ENCODE measurements around the gene TLNRD1. TPM values are rescaled to one million over a fixed set of nuclear protein-coding genes. Genes with fewer than 3 reads are reported as not detected.
A peak's percentile ranks its signal among the peaks of the same experiment; 100 is the strongest.
"Not testable (repeated sequence)": the region's sequence is repeated elsewhere in the genome, so short reads cannot be mapped to it uniquely, and the experiment has no call there.

The TLNRD1 gene
- total RNA-seq = 13.4 and 15.8 TPM in 2 replicates

DNA sequence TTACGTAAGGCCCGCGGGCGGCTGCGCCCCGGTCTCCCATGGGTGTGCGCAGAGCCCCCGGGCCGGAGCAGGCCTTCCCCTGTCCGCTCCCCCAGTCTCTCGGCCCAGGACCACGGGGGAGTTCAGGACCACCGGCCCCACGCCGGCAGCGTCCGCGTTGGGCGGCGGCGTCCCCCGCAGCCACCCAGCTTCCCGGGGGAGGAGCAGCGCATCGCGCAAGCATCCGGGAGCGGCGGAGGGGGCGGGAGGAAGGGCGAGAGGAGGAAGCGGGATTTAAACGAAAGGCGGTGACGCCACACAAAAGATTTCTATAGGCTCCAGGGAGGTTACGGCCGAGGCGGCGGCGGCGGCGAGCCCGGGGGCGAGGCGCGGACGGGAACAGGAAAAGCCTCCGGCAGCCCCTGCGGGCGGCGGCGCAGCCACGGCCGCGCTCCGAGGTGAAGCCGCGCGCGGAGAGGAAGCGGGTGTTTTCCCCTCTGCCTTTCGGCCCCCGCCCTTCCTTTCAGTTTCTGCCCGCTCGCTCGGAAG is at the start of gene TLNRD1:
TLNRD1 (plus strand) TSS at position 300 of the 528 bp plus-strand sequence. CDS start 1,349 bp downstream, outside the sequence.
- peak; percentile 94 for DNase-seq (ENCODE audit: low read depth)
- no peak for TF ChIP-seq CTCF (IDR thresholded peaks at IDR 0.05; ENCODE audit: insufficient read depth, low read depth, low read length)
- H3K4me3 ChIP-seq (ENCODE audit: low read depth, low read length) = peak within 1 kb of the TSS; percentile 89

DNA sequence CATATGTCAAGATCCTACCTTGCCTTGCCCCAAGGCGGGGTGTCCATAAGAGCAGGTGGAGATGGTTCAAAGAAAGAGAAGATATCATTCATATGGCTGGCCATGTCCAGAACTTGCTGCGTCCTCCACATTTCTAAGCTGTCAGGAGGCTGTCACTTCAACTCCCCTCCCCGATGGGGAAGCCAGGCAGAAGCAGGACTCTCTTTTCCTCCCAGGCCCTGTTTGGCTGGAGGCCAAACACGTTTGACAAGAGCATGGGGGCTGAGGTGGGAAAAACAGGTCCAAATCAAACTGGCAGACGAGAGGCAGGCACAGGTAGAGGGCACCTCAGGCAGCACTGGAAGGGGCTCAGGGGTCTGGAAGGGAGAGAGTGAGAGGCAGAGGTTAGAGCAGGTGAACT is 48.8 kb upstream of the TLNRD1 start:
- TF ChIP-seq CTCF (IDR thresholded peaks at IDR 0.05; ENCODE audit: insufficient read depth, low read depth, low read length) = no peak
- DNase-seq (ENCODE audit: low read depth) = no peak
- H3K4me3 ChIP-seq (ENCODE audit: low read depth, low read length) = no peak overlapping the region

GRCh38 chr15:80953001-80953952 is 47.4 kb upstream of the TLNRD1 start:
- H3K4me3 ChIP-seq (ENCODE audit: low read depth, low read length) = no peak overlapping the region
- TF ChIP-seq CTCF (IDR thresholded peaks at IDR 0.05; ENCODE audit: insufficient read depth, low read depth, low read length) = no peak
- peak; percentile 39 for DNase-seq (ENCODE audit: low read depth)

GRCh38 chr15:80953953-80954778 is 46.6 kb upstream of the TLNRD1 start:
- TF ChIP-seq CTCF (IDR thresholded peaks at IDR 0.05; ENCODE audit: insufficient read depth, low read depth, low read length) = no peak
- DNase-seq (ENCODE audit: low read depth) = peak; percentile 21
- no peak overlapping the region for H3K4me3 ChIP-seq (ENCODE audit: low read depth, low read length)

GRCh38 chr15:80955571-80956452 is 44.9 kb upstream of the TLNRD1 start:
- not testable (repeated sequence) for H3K4me3 ChIP-seq (ENCODE audit: low read depth, low read length)
- DNase-seq (ENCODE audit: low read depth) = peak; percentile 85

DNA sequence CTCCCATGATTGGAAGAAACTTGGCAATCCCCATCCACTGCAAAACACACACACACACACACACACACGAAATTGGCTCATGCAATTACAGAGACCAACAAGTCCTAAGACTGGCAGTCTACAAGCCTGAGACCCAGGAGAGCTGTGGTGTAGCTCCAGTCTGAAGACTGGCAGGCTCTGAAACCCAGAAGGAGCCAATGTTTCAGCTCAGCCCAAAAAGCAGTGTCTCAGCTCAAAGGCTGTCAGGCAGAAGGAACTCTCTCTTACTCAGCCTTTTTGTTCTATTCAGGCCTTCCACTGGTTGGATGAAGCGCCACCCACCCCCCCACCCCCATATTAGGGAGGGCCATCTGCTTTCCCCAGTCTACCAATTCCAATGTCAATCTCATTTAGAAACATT is 43.2 kb upstream of the TLNRD1 start:
- H3K4me3 ChIP-seq (ENCODE audit: low read depth, low read length) = no peak overlapping the region
- TF ChIP-seq CTCF (IDR thresholded peaks at IDR 0.05; ENCODE audit: insufficient read depth, low read depth, low read length) = no peak
- no peak for DNase-seq (ENCODE audit: low read depth)

All from fibroblast of villous mesenchyme (primary cell).